Breast epithelium (tissue), 3 donors: ENCODE measurements around the gene CCDC102A.

Experiments
- CTCF ChIP-seq, 3 donors: fragments of 450-650 bp; IDR thresholded peaks; one replicate each; pipeline ENCODE4 v1.5.1; 2016 to 2017; ENCODE audit warnings: antibody characterized with exemption in 3 of 3, mild to moderate bottlenecking in 3 of 3, moderate library complexity in 3 of 3
- POLR2A ChIP-seq: fragments of 450-650 bp; IDR thresholded peaks from one replicate; pipeline ENCODE4 v1.6.1; 2016; ENCODE audit warnings: antibody characterized with exemption, mild to moderate bottlenecking, moderate library complexity
- POLR2AphosphoS5 ChIP-seq, 3 donors: sonication (generic); formaldehyde crosslinking; IDR thresholded peaks; one replicate each; pipeline ENCODE4 v1.6.1; 2017; ENCODE audit warnings: antibody characterized with exemption in 3 of 3

- no peak for TF ChIP-seq CTCF (IDR thresholded peaks at IDR 0.05)
- no peak for TF ChIP-seq POLR2A
- TF ChIP-seq POLR2AphosphoS5 (IDR thresholded peaks at IDR 0.05) = no peak
These were observed 23.9 kb downstream of the CCDC102A start for GRCh38 chr16:57512296-57513001.
